GM19025 (cell line): ENCODE measurements around the gene ZNF783.
"Not testable (repeated sequence)": the region's sequence is repeated elsewhere in the genome, so short reads cannot be mapped to it uniquely, and the experiment has no call there.

Source experiments
- ATAC-seq: cut with Tn5 transposase; IDR thresholded peaks from one replicate; pipeline ENCODE4 v1.9.1; 2021; ENCODE audit warnings: mild to moderate bottlenecking, low read depth, moderate library complexity; ENCODE audit not compliant: unreplicated experiment

Gene ZNF783

GRCh38 chr7:149295481-149295850 is 33.5 kb downstream of the ZNF783 start:
- no peak for ATAC-seq

GRCh38 chr7:149296368-149296767 is 34.4 kb downstream of the ZNF783 start:
- ATAC-seq, result no peak

GRCh38 chr7:149297034-149297755 is 35.2 kb downstream of the ZNF783 start:
- no peak for ATAC-seq

- ATAC-seq, result no peak
These were observed 38.8 kb downstream of the ZNF783 start for GRCh38 chr7:149300620-149301285.

GRCh38 chr7:149302222-149302621 is 40.2 kb downstream of the ZNF783 start:
- ATAC-seq, result no peak

- no peak for ATAC-seq
These were observed 40.9 kb downstream of the ZNF783 start for GRCh38 chr7:149302865-149303264.

GRCh38 chr7:149304006-149304405 is 42.0 kb downstream of the ZNF783 start:
- ATAC-seq, result no peak

GRCh38 chr7:149306854-149307253 is 44.9 kb downstream of the ZNF783 start:
- ATAC-seq, result no peak

DNA sequence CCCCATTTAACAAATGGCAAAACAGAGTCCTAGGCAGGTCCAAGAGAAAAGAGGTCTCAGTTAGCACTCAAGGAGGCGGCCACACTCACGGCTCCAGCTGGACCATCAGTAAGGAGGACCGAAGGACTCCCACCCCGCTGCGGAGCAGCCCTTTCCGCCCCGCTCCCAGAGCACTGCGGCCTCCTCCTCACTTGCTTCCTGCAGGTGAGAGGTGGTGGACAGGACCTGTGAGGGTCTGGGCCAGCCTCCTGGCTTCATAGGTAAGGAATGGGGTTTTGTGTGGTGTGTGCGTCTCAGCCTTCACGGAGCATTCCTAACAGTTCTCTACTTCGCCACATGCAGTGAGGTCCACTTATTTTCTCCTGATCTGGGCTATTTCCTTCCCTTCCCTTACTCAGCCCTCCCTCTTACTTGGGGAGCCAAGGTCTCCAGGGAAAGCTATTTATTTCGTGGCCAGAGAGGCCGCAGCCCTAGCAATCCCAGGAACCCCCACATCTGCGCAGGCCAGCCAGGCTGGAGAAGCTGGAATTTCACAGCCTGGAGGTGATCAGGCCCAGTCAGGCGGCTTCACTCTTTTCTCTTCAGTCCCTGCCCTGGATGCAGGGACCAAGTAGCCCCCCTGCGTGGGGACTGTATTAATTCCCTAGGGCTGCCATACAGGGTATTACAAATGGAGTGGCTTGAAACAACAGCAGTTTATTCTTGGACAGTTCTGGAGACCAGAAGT is 45.9 kb downstream of the ZNF783 start:
- ATAC-seq, result no peak

GRCh38 chr7:149310113-149310836 is 48.3 kb downstream of the ZNF783 start:
- ATAC-seq, result no peak

GRCh38 chr7:149310990-149311573 is 49.1 kb downstream of the ZNF783 start:
- ATAC-seq, result no peak

DNA sequence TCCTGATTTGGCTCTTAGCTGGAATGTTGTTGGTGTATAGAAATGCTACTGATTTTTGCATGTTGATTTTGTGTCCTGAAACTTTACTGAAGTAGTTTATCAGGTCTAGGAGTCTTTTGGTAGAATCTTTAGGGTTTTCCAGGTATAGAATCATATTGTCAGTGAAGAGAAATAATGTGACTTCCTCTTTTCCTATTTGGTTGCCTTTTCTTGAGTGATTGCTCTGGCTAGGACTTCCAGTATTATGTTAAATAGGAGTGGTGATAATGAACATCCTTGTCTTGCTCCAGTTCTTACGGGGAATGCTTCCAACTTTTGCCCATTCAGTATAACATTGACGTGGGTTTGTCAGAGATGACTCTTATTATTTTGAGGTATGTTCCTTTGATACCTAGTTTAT is 52.0 kb downstream of the ZNF783 start:
- no peak for ATAC-seq

DNA sequence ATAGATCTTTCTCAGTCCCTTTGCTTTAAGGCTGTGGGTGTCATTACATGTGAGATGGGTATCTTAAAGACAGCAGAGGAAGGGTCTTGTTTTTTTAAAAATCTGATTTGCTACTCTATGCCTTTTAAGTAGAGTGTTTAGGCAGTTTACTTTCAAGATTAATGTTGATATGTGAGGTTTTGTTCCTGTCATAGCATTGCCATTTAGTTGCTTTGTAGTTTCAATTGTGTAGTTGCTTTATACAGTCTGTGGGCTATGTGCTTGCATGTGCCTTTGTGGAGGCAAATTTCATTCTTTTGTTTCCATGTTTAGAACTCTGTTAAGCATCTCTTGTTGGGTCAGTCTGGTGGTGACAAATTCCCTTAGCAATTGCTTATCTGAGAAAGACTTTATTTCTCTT is 54.6 kb downstream of the ZNF783 start:
- ATAC-seq, result no peak

GRCh38 chr7:149317496-149317895 is 55.5 kb downstream of the ZNF783 start:
- ATAC-seq, result no peak

DNA sequence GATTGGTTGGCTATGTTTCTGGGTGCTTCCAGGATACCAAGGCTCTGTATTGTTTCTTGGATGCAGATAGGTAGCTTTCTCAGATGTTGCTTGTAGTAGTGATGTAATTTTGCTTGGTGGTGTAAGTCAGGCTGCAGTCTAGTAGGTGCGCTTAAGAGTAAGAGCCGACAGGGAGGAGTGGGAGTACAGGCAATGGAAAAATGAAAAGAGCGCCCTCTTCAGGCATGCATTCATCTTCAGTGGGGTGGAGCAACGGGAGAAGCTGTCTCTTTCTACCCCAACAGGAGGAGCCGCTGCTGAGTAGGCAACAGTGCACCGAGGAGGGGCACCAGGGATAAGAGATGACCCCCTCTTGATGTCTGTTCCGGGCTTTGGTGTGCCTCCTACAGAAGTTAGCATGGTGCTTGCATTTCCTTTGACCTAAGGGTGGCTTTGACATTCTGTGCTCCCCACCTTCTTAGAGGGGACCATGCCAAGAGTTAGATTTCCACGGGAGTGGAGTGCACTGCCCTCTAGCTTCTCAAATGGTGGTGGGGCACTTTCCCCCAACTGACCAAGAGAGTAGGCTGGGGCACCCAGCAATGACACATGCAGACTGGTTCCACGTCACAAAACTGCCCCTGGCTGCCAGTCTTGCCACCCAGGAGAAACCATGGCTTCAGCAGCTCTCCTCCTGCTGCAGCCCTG is 56.1 kb downstream of the ZNF783 start:
- ATAC-seq, result no peak

DNA sequence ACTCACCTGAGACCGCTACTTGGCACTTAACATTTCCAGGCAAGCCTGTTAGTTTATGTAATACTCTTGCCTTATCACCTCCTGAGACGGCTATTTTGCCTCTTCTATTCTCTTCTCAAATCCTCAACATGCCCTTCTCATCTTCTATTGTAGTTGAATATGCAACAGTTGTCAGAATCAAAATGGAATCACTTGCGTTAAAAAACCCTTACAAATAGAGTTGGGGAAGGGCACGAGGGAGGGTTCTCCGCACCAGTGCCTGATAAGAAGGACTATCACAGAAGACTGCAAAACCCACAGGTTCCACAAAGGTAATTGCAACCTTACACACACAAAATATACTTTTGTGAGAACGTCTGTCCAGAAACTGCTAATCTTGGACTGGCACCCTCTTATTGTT is 57.4 kb downstream of the ZNF783 start:
- ATAC-seq, result no peak

GRCh38 chr7:149320313-149321124 is 58.5 kb downstream of the ZNF783 start:
- ATAC-seq, result no peak

GRCh38 chr7:149321125-149321905 is 59.3 kb downstream of the ZNF783 start:
- not testable (repeated sequence) for ATAC-seq
